ENCODE data around the gene TBC1D21. TPM values are rescaled to one million over a fixed set of nuclear protein-coding genes. Genes with fewer than 3 reads are reported as not detected.

Gene TBC1D21
- total RNA-seq, 1 experiment from 2014 or later: not detected

- H3K56ac ChIP-seq (ENCODE audit: insufficient read length, low read depth, low read length): no peak overlapping the region
- no peak overlapping the region for H3K4me3 Mint-ChIP-seq
These were observed 5.9 kb upstream of the TBC1D21 start for GRCh38 chr15:73867426-73867825.

More at GRCh38 chr15:73867426-73867825, 5.9 kb upstream of the TBC1D21 start:
- Histone ChIP-seq H3K9me3 (ENCODE audit: control insufficient read depth, low read depth, low read length) (no peaks in the 10 kb centered on the region), H3K27ac (ENCODE audit: insufficient read length, low read depth, low read length) (no peak overlapping the region), H3K4me1 (ENCODE audit: insufficient read depth, low read length) (peaks cover under 1% of the 10 kb centered on the region; the same call in 1 of the 2 replicates), H2BK15ac (ENCODE audit: low read depth, low read length) (no peak overlapping the region), H2BK20ac (ENCODE audit: low read depth, low read length, poor library complexity, severe bottlenecking) (no peak overlapping the region), H4K20me1 (ENCODE audit: control insufficient read depth, insufficient read depth, insufficient read length) (no peaks in the 10 kb centered on the region), H2AFZ (ENCODE audit: low read length) (no peak overlapping the region), H4K8ac (replicated peaks; ENCODE audit: insufficient read length, low read depth, low read length) (no peak overlapping the region), H3K27me3 (ENCODE audit: insufficient read depth, low read length) (no peaks in the 10 kb centered on the region), H2AK5ac (ENCODE audit: insufficient read length, low read length) (no peak overlapping the region), H3K4ac (ENCODE audit: low read depth, low read length) (no peak overlapping the region), H3K23me2 (ENCODE audit: insufficient read length, low read depth, low read length, poor library complexity, severe bottlenecking) (no peaks in the 10 kb centered on the region), H3K79me1 (ENCODE audit: insufficient read depth, low read depth, low read length, poor library complexity, severe bottlenecking) (no peaks in the 10 kb centered on the region), H4K5ac (ENCODE audit: insufficient read length, low read depth, low read length) (no peak overlapping the region), H3K79me2 (ENCODE audit: insufficient read depth, low read length) (no peaks in the 10 kb centered on the region), H2BK12ac (ENCODE audit: insufficient read length, low read depth, low read length) (no peak overlapping the region), H2BK120ac (ENCODE audit: low read depth, low read length, poor library complexity, severe bottlenecking) (no peak overlapping the region), H2BK5ac (ENCODE audit: insufficient read length, low read length) (no peak overlapping the region), H3K9ac (ENCODE audit: extremely low read depth, insufficient read length, low read length) (no peak overlapping the region), H3K14ac (ENCODE audit: insufficient read depth, low read length) (no peak overlapping the region), H3K18ac (ENCODE audit: insufficient read length, low read depth, low read length) (no peak overlapping the region), H3T11ph (ENCODE audit: low read length) (no peak overlapping the region), H4K91ac (ENCODE audit: insufficient read length, low read depth, low read length) (no peak overlapping the region), H3K23ac (ENCODE audit: insufficient read length, low read depth, low read length) (no peak overlapping the region), H3K4me2 (ENCODE audit: insufficient read depth, insufficient read length, low read length) (no peak overlapping the region)
- DNase-seq: no peak
- peaks cover 16 to 27% of the 10 kb centered on the region in 2 experiments for H3K4me1 Mint-ChIP-seq
- H3K27ac Mint-ChIP-seq: no peak overlapping the region; a peak in 1 of 7 replicates
- H3K9me3 Mint-ChIP-seq: peaks cover 7 to 8% of the 10 kb centered on the region in 2 experiments
- peaks cover under 1% of the 10 kb centered on the region; the same call in 1 of the 2 replicates for H3K27me3 Mint-ChIP-seq (ENCODE audit: low read depth)
- peaks cover 0 to 5% (median 1%) of the 10 kb centered on the region in 3 experiments; a peak in 3 of 7 replicates for H3K36me3 Mint-ChIP-seq (ENCODE audit: insufficient read depth in 1 of 3, low read depth in 3 of 3)
- no peak for TF ChIP-seq CTCF (conservative IDR thresholded peaks at IDR 0.05)
- no CpG with 5 or more reads among the region's 3 CpGs for WGBS (ENCODE audit: extremely low coverage, insufficient read length, low lambda C conversion rate)

Measured in H9 (cell line).